ENCODE data around the gene TGFB1. TPM values are rescaled to one million over a fixed set of nuclear protein-coding genes. Genes with fewer than 3 reads are reported as not detected.
A peak's percentile ranks its signal among the peaks of the same experiment; 100 is the strongest.

Gene TGFB1
- 125 and 127 TPM in 2 replicates for total RNA-seq

DNA sequence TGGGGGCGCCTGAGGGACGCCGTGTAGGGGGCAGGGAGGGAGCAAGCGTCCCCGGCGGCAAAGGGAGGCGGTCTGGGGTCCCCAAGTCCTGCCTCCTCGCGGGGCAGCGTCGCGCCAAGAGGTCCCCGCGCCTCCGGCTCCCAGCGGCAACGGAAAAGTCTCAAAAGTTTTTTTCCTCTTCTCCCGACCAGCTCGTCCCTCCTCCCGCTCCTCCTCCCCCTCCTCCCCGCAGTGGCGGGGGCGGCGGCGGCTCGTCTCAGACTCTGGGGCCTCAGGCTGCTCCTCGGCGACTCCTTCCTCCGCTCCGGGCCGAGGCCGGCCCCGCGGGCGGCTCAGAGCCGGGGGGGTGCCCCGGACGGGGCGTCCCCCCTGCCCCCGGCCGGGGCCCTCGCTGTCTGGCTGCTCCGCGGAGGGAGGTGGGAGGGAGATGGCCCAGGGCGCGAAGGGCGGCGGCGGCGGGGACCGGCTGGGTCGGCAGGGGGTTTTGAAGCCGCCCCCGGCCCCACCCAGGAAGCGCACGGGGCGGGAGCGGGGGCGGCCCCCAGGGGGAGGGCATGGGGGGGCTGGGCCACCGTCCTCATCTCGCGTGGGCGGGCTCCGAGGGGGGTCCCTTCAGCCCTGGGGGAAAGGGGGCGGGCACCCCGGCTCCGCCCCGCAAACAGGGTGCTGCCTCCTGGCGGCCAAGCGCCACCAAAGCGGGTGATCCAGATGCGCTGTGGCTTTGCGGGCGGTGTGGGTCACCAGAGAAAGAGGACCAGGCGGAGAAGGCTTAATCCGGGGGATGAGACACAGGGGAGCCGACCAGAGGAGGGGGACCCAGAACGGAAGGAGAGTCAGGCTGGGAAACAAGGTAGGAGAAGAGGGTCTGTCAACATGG, at the start of gene TGFB1:
Gene TGFB1, minus strand, starts transcription at position 457 of the 877 bp plus-strand sequence. CDS start 878 bp downstream, outside the sequence.
- peak within 1 kb of the TSS; percentile 92 for H3K4me3 Mint-ChIP-seq
- H3K9me3 Mint-ChIP-seq, result no peaks in the 10 kb centered on the region
- peaks cover 34% of the 10 kb centered on the region for H3K36me3 Mint-ChIP-seq (ENCODE audit: low read depth)
- peak within 1 kb of the TSS; percentile 96 for H3K27ac Mint-ChIP-seq
- peak; percentile 98 for DNase-seq
- intact Hi-C loops (cut with micrococcal nuclease), result loop anchor here (1.0 to 10.0 kb wide), 4 partner anchors 10 to 579 kb away; partner anchors contain the start of genes ARHGEF1, MIA and RAB4B
- H3K27me3 Mint-ChIP-seq, result no peaks in the 10 kb centered on the region
- H3K4me1 Mint-ChIP-seq, result peaks cover 56% of the 10 kb centered on the region

DNA sequence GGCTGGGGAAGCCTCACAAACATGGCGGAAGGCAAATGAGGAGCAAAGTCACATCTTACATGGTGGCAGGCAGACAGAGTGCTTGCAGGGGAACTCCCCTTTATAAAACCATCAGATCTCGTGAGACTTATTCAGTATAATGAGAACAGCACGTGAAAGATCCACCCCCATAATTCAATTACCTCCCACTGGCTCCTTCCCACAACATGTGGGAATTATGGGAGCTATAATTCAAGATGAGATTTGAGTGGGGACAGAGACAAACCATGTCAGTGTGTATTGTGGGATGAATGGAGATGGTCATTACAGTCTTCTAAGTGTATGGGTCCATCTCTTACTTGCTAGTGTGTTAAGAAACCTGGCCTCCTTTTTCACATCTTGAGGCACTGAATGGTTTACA, 48.3 kb upstream of the TGFB1 start:
- H3K9me3 Mint-ChIP-seq, result no peaks in the 10 kb centered on the region
- peaks cover 28% of the 10 kb centered on the region for H3K4me1 Mint-ChIP-seq
- H3K27me3 Mint-ChIP-seq, result no peaks in the 10 kb centered on the region
- H3K27ac Mint-ChIP-seq, result no peak overlapping the region
- peaks cover 5% of the 10 kb centered on the region for H3K36me3 Mint-ChIP-seq (ENCODE audit: low read depth)
- H3K4me3 Mint-ChIP-seq, result no peak overlapping the region
- no peak for DNase-seq
- intact Hi-C loops (cut with micrococcal nuclease), result no loop called here

DNA sequence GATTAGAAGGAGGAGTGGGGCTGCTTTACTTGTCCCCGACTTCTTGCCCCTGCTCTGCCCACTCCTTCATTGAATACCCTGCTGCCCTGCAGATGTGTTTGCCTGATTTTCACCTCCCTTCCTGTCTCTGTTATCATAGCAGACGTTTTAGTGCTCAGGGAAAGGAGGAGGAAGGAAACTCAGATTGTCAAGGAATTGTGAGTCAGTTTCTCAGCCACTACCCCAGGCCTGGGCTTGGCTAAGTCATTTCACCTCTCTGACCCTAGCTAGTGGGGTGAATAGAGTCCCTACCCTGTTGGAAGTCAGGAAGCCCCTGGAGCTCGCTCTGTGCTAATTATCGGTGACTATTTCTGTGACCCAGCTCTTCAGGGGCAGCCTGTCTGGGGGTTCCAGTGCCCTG, 47.8 kb upstream of the TGFB1 start:
- intact Hi-C loops (cut with micrococcal nuclease), result no loop called here
- Mint-ChIP-seq H3K9me3 (no peaks in the 10 kb centered on the region), H3K4me3 (no peak overlapping the region), H3K36me3 (ENCODE audit: low read depth) (peaks cover 6% of the 10 kb centered on the region), H3K27me3 (no peaks in the 10 kb centered on the region), H3K4me1 (peaks cover 29% of the 10 kb centered on the region), H3K27ac (no peak overlapping the region)
- no peak for DNase-seq

DNA sequence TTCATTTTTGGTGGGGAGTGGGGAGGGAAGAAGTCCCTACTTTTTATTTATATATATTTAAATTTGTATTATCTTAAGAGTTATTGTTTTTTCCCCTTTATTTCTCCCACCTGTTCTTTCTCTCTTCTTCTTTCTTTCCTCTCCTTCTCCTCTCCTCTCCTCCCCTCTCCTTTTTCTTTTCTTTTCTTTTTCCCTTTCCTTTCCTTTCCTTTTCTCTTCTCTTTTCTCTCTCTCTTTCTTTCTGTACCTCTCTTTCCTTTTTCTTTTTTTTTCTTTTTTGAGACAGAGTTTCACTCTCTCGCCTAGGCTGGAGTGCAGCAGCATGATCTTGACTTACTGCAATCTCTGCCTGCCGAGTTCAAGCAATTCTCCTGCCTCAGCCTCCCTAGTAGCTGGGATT, 45.8 kb upstream of the TGFB1 start:
- DNase-seq, result no peak
- Mint-ChIP-seq H3K4me3 (peak overlapping the region; percentile 68), H3K27ac (peak overlapping the region; percentile 53), H3K36me3 (ENCODE audit: low read depth) (peaks cover 15% of the 10 kb centered on the region), H3K4me1 (peaks cover 39% of the 10 kb centered on the region), H3K27me3 (no peaks in the 10 kb centered on the region), H3K9me3 (no peaks in the 10 kb centered on the region)
- intact Hi-C loops (cut with micrococcal nuclease), result loop anchor here (5.0 kb wide), 1 partner anchor 787 kb away; no protein-coding TSS in a partner anchor

DNA sequence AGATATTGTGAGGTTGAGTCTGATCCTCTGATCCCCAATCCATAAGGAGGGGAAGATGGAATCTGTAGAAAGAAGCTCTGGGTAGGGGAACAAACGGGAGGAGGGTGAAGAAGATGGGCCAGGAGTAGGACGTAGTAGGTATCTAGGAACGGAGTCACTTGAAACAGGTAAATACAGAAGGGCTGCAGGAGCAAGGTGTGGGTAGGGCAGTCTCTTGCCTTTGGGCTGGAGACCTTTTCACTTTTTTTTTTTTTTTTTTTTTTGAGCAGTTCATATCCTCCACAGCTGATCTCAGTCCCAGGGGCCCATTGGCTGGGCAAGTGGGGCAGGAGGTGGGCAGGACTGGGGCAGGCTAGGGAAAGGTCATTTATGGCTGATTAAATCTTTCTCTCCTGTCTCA, 45.4 kb upstream of the TGFB1 start:
- Mint-ChIP-seq H3K36me3 (ENCODE audit: low read depth) (peaks cover 15% of the 10 kb centered on the region), H3K27me3 (no peaks in the 10 kb centered on the region), H3K27ac (no peak overlapping the region), H3K4me1 (peaks cover 39% of the 10 kb centered on the region), H3K9me3 (no peaks in the 10 kb centered on the region), H3K4me3 (peak overlapping the region; percentile 99)
- intact Hi-C loops (cut with micrococcal nuclease), result loop anchor here (5.0 kb wide), 1 partner anchor 787 kb away; no protein-coding TSS in a partner anchor
- DNase-seq, result no peak

DNA sequence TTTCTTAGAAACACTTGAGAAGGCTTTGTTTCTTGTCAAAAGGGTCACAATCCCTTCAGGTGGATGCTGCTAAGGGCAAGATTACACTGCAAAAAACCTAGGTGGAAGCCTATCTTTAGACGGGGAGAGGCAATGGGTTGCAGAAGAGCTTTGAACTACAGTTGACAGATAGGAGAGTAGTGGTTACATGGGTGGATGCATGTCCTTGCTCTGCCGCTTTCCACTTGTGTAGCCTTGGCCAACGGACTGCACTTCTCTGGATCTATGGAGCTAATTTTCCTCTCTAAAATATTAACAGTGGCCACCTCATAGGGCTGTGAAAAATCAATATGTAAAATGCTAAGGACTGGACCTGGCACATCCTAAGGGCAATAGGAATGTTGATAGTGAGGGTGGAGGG, 44.9 kb upstream of the TGFB1 start:
- Mint-ChIP-seq H3K36me3 (ENCODE audit: low read depth) (peaks cover 15% of the 10 kb centered on the region), H3K4me1 (peaks cover 39% of the 10 kb centered on the region), H3K27ac (no peak overlapping the region), H3K9me3 (no peaks in the 10 kb centered on the region), H3K27me3 (no peaks in the 10 kb centered on the region), H3K4me3 (peak overlapping the region; percentile 99)
- DNase-seq, result no peak
- intact Hi-C loops (cut with micrococcal nuclease), result loop anchor here (5.0 kb wide), 1 partner anchor 786 kb away; no protein-coding TSS in a partner anchor

DNA sequence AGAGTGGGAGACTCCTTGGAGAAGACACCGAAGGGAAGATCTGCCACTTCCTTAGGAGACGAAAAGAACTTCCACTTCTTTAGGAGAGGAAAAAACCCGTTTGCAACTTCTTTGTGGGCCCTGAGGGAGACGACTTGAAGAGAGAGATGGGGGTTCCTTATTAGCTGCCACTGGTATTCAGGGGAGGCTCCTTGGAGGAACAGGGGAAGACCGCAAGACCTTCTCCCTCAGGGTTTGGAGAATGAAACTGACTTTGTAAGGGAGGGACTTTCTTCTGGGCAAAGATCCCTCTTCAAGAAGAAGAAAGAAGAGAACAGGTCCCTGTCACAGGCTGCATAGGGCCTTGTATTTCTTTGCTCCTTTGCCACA, 44.3 kb upstream of the TGFB1 start:
- Mint-ChIP-seq H3K9me3 (no peaks in the 10 kb centered on the region), H3K4me3 (peak overlapping the region; percentile 99), H3K27ac (peak overlapping the region; percentile 100), H3K4me1 (peaks cover 39% of the 10 kb centered on the region), H3K36me3 (ENCODE audit: low read depth) (peaks cover 15% of the 10 kb centered on the region), H3K27me3 (no peaks in the 10 kb centered on the region)
- intact Hi-C loops (cut with micrococcal nuclease), result loop anchor here (5.0 kb wide), 1 partner anchor 786 kb away; no protein-coding TSS in a partner anchor
- no peak for DNase-seq

DNA sequence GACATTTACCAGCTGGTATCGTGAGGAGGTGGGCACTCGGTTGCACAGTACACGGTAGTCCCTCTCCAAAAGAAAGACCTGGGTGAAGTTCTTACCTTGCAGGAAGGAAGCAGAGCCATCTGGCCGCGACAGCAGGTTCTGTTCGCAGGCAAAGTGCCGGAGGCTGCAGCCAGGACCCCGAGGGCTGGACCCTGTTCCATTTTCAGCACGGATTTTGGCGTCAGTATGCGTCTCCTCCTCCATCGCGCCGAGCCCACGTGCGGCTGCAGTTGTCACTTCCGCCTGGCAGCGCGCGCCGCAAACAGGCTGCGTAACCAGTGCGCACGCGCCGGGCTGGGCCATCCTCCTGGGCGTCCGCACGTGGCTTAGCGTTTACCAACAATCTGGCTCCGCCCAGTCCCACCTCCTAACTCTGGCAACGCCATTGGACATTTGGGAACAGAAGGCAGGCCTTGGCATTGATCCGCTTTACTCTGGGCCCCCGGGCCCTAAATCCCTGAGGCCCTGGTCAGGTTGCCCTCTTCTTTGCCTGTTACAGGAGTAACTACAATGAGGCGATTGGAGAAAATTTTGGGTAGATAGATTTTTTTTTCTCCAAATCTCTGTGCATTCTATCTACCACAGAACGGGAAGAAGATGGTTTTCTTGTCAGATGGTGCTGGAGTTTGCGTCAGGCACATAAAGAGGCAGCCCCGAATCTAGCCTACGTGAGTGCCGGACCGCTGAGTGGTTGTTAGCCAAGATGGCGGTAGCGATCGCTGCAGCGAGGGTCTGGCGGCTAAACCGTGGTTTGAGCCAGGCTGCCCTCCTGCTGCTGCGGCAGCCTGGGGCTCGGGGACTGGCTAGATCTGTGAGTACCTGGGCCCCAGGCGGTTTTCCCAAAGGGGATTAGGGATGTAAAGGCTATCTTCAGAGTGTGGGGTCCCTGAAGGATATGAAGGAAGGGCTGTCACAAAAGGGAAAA, 43.6 kb upstream of the TGFB1 start, which contains the start of the genes BCKDHA and EXOSC5:
Gene BCKDHA, plus strand, starts transcription at position 733 of the 964 bp plus-strand sequence. Its CDS starts 10 bp downstream, at position 743.
Gene EXOSC5, minus strand, starts transcription at position 274 of the 964 bp plus-strand sequence. Its CDS starts 31 bp downstream, at position 243.
- Mint-ChIP-seq H3K4me1 (peaks cover 39% of the 10 kb centered on the region), H3K27me3 (no peaks in the 10 kb centered on the region), H3K36me3 (ENCODE audit: low read depth) (peaks cover 17% of the 10 kb centered on the region), H3K4me3 (peak within 1 kb of the TSS; percentile 99), H3K9me3 (no peaks in the 10 kb centered on the region), H3K27ac (peak within 1 kb of the TSS; percentile 100)
- peak; percentile 100 for DNase-seq
- intact Hi-C loops (cut with micrococcal nuclease), result loop anchor here (1.0 to 5.0 kb wide), 5 partner anchors 33 to 785 kb away; partner anchors contain the start of genes B9D2, DMAC2 and HNRNPUL1

DNA sequence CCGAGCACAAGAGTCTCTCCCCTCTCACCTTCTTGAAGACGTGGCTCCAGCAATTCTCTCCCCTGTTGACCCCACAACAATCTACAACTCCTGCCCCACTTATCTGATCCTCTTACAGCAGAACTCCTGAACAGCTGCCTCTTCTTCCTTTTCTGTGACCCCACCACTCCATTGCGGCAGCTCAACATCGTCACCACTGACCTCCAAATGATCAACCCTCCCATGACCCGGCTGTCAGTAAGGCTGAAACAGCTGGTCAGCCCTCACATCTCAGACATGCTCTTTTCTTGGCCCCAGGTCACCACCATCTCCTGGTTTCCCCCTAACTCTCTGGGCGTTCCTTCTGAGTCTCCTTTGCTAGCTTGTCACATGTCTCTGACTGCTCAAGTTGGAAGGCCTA, 41.6 kb upstream of the TGFB1 start:
- peak overlapping the region; percentile 10 for H3K27ac Mint-ChIP-seq

DNA sequence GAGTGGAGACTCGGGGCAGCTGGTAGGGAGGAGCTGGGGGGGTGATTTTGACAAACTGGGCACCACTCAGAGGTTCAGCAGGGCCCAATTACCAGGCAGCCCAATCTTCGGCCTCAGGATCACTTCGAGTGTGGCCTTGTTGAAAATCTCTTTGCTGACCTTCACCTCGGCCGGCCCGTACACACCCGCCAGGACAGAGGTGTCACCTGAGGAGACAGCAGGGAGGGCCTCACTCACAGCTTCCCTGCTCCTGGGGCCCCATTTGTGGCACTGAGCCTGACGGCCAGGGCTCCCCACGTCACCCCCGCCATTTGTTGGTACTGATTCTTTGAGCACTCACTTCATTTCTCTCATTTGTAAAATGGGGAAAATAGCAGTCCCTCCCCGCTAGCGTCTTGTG, 39.1 kb upstream of the TGFB1 start:
- no peak for DNase-seq
- H3K4me1 Mint-ChIP-seq, result peaks cover 19% of the 10 kb centered on the region
- H3K9me3 Mint-ChIP-seq, result no peaks in the 10 kb centered on the region
- intact Hi-C loops (cut with micrococcal nuclease), result no loop called here
- peaks cover 32% of the 10 kb centered on the region for H3K36me3 Mint-ChIP-seq (ENCODE audit: low read depth)
- no peak overlapping the region for H3K27ac Mint-ChIP-seq
- no peaks in the 10 kb centered on the region for H3K27me3 Mint-ChIP-seq
- H3K4me3 Mint-ChIP-seq, result no peak overlapping the region

More for the DNA sequence above, 41.6 kb upstream of the TGFB1 start:
- intact Hi-C loops (cut with micrococcal nuclease), result loop anchor here (5.0 kb wide), 1 partner anchor 783 kb away; no protein-coding TSS in a partner anchor
- H3K4me3 Mint-ChIP-seq, result peak overlapping the region; percentile 99
- H3K9me3 Mint-ChIP-seq, result no peaks in the 10 kb centered on the region
- H3K27me3 Mint-ChIP-seq, result no peaks in the 10 kb centered on the region
- DNase-seq, result no peak
- peaks cover 36% of the 10 kb centered on the region for H3K4me1 Mint-ChIP-seq
- peaks cover 25% of the 10 kb centered on the region for H3K36me3 Mint-ChIP-seq (ENCODE audit: low read depth)

DNA sequence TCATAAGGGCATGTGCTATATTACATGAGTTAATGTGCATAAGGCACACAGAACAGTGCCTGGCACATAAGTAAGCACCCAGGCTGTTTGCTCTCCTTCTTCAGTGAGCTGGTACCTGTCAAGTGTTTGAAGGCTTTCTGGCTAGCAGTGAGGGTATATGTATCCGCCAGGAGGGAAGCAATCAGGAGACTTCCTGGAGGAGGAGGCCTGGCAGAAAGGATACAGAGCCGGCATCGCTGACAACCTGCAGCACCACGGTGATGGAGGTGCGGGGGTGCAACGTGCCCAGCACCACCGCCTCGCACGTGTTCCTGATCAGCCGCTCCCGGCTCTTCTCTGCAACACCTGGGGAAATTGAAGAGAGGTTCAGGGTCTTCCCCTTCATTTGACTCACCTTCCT, 37.9 kb upstream of the TGFB1 start:
- H3K4me1 Mint-ChIP-seq, result peaks cover 11% of the 10 kb centered on the region
- H3K27me3 Mint-ChIP-seq, result no peaks in the 10 kb centered on the region
- H3K4me3 Mint-ChIP-seq, result no peak overlapping the region
- intact Hi-C loops (cut with micrococcal nuclease), result no loop called here
- peaks cover 27% of the 10 kb centered on the region for H3K36me3 Mint-ChIP-seq (ENCODE audit: low read depth)
- no peak for DNase-seq
- no peaks in the 10 kb centered on the region for H3K9me3 Mint-ChIP-seq
- no peak overlapping the region for H3K27ac Mint-ChIP-seq

DNA sequence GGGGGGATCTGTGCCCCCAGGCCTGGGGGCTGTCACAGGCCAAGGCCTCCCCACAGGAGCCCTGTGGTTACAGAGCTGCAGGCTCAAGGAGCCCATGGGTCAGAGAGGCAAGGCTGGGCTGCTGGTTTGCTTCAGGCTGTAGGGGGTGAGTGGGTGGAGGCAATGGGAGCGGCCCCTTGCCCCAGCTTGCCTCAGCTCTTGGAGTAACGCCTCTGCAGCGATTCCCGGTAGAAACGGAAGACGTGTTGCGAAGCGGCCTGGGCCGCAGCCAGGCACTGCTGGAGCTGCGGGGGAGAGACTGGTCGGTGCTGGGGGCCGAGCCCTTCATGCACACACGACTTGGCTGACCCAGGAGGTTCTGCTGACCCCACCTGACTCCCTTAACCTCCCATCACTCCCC, 32.7 kb upstream of the TGFB1 start:
- intact Hi-C loops (cut with micrococcal nuclease), result no loop called here
- Mint-ChIP-seq H3K4me1 (no peaks in the 10 kb centered on the region), H3K4me3 (no peak overlapping the region), H3K36me3 (ENCODE audit: low read depth) (peaks cover 23% of the 10 kb centered on the region), H3K9me3 (no peaks in the 10 kb centered on the region), H3K27ac (no peak overlapping the region), H3K27me3 (no peaks in the 10 kb centered on the region)
- no peak for DNase-seq

DNA sequence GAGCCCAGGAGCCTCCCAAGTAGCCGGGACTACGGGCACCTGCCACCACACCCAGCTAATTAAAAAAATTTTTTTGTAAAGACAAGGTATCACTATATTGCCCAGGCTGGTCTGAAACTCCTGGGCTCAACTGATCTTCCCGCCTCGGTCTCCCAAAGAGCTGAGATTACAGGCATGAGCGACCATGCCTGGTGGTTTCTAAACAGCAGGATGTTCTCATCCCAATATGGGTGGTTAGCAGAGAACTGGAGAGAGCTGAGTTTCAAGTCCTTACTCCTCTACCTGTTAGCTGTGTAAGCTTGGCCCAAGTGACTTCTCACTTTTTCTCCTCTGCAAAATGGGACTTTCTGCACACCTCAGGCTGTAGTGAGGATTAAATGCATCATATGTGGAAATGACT, 30.6 kb upstream of the TGFB1 start:
- H3K9me3 Mint-ChIP-seq, result no peaks in the 10 kb centered on the region
- no peaks in the 10 kb centered on the region for H3K27me3 Mint-ChIP-seq
- H3K27ac Mint-ChIP-seq, result no peak overlapping the region
- intact Hi-C loops (cut with micrococcal nuclease), result no loop called here
- no peaks in the 10 kb centered on the region for H3K4me1 Mint-ChIP-seq
- H3K36me3 Mint-ChIP-seq (ENCODE audit: low read depth), result peaks cover 11% of the 10 kb centered on the region
- DNase-seq, result no peak
- H3K4me3 Mint-ChIP-seq, result no peak overlapping the region

Data from activated CD4-positive, alpha-beta T cell treated with anti-CD3 and anti-CD28 coated beads, Interleukin-2, amount 10 ng/mL, durations not matched to agents 24 days and 14 days (primary cell).